ENCODE data around the gene CD6. TPM values are rescaled to one million over a fixed set of nuclear protein-coding genes. Genes with fewer than 3 reads are reported as not detected.

Gene CD6
- polyA plus RNA-seq, 6 donors from 2014 or later: 6.4 to 25.2 (median 10.8) TPM

GRCh38 chr11:60938500-60938899 is 33.0 kb upstream of the CD6 start:
- H3K4me1 Mint-ChIP-seq: peaks cover 27 to 52% (median 32%) of the 10 kb centered on the region in 3 donors
- H3K27me3 Mint-ChIP-seq: no peaks in the 10 kb centered on the region
- H3K4me3 Mint-ChIP-seq: no peak overlapping the region

GRCh38 chr11:60939301-60939700 is 32.2 kb upstream of the CD6 start:
- no peak for DNase-seq
- peaks cover 0 to 2% (median 0%) of the 10 kb centered on the region in 7 donors for H3K9me3 Mint-ChIP-seq
- peak overlapping the region in 1 of 8 donors; percentile 23 for H3K4me3 Mint-ChIP-seq
- H3K27ac Mint-ChIP-seq: peak overlapping the region in 1 of 6 donors; percentile 42
- no peaks in the 10 kb centered on the region for H3K27me3 Mint-ChIP-seq
- H3K36me3 Mint-ChIP-seq: peaks cover 9 to 31% of the 10 kb centered on the region in 2 donors
- peaks cover 24 to 51% (median 33%) of the 10 kb centered on the region in 3 donors for H3K4me1 Mint-ChIP-seq
- ATAC-seq (ENCODE audit: low read depth in 2 of 2): no peak

More at GRCh38 chr11:60938500-60938899, 33.0 kb upstream of the CD6 start:
- no peak for DNase-seq
- peaks cover 9 to 26% of the 10 kb centered on the region in 2 donors for H3K36me3 Mint-ChIP-seq
- peak overlapping the region in 2 of 6 donors; percentile 37 to 86 for H3K27ac Mint-ChIP-seq
- H3K9me3 Mint-ChIP-seq: peaks cover 0 to 2% (median 0%) of the 10 kb centered on the region in 7 donors
- ATAC-seq (ENCODE audit: low read depth in 2 of 2): no peak

GRCh38 chr11:60939855-60940254 is 31.6 kb upstream of the CD6 start:
- no peaks in the 10 kb centered on the region for H3K27me3 Mint-ChIP-seq
- H3K4me3 Mint-ChIP-seq: no peak overlapping the region
- H3K4me1 Mint-ChIP-seq: peaks cover 26 to 51% (median 39%) of the 10 kb centered on the region in 3 donors
- no peak overlapping the region for H3K27ac Mint-ChIP-seq
- peaks cover 0 to 2% (median 0%) of the 10 kb centered on the region in 7 donors for H3K9me3 Mint-ChIP-seq
- H3K36me3 Mint-ChIP-seq: peaks cover 9 to 36% of the 10 kb centered on the region in 2 donors
- DNase-seq: no peak
- no peak for ATAC-seq (ENCODE audit: low read depth in 2 of 2)

GRCh38 chr11:60941371-60942119 is 29.9 kb upstream of the CD6 start:
- peak overlapping the region in 1 of 8 donors; percentile 28 for H3K4me3 Mint-ChIP-seq
- H3K36me3 Mint-ChIP-seq: peaks cover 9 to 53% of the 10 kb centered on the region in 2 donors
- peak in 1 of 2 donors; percentile 40 for ATAC-seq (ENCODE audit: low read depth in 2 of 2)
- H3K4me1 Mint-ChIP-seq: peaks cover 39 to 60% (median 56%) of the 10 kb centered on the region in 3 donors
- peak overlapping the region; percentile 20 to 87 (median 81) for H3K27ac Mint-ChIP-seq
- DNase-seq: no peak
- H3K27me3 Mint-ChIP-seq: no peaks in the 10 kb centered on the region
- H3K9me3 Mint-ChIP-seq: peaks cover 0 to 2% (median 0%) of the 10 kb centered on the region in 7 donors

- peaks cover 9 to 54% of the 10 kb centered on the region in 2 donors for H3K36me3 Mint-ChIP-seq
- H3K9me3 Mint-ChIP-seq: peaks cover 0 to 2% (median 0%) of the 10 kb centered on the region in 7 donors
- no peak overlapping the region for H3K4me3 Mint-ChIP-seq
- H3K27ac Mint-ChIP-seq: peak overlapping the region in 4 of 6 donors; percentile 37 to 92 (median 77)
- DNase-seq: no peak
- no peaks in the 10 kb centered on the region for H3K27me3 Mint-ChIP-seq
- no peak for ATAC-seq (ENCODE audit: low read depth in 2 of 2)
- H3K4me1 Mint-ChIP-seq: peaks cover 39 to 60% (median 59%) of the 10 kb centered on the region in 3 donors
These were observed 29.3 kb upstream of the CD6 start for GRCh38 chr11:60942219-60942618.

- H3K27me3 Mint-ChIP-seq: no peaks in the 10 kb centered on the region
- peak overlapping the region in 1 of 6 donors; percentile 92 for H3K27ac Mint-ChIP-seq
- ATAC-seq (ENCODE audit: low read depth in 2 of 2) (no peak), DNase-seq (no peak)
- peaks cover 39 to 67% (median 57%) of the 10 kb centered on the region in 3 donors for H3K4me1 Mint-ChIP-seq
- H3K4me3 Mint-ChIP-seq: peak overlapping the region in 1 of 8 donors; percentile 12
- peaks cover 0 to 2% (median 0%) of the 10 kb centered on the region in 7 donors for H3K9me3 Mint-ChIP-seq
- H3K36me3 Mint-ChIP-seq: peaks cover 9 to 52% of the 10 kb centered on the region in 2 donors
These were observed 28.4 kb upstream of the CD6 start for GRCh38 chr11:60942970-60943565.

GRCh38 chr11:60944490-60945294 is 26.8 kb upstream of the CD6 start:
- Mint-ChIP-seq H3K27ac (peak overlapping the region in 2 of 6 donors; percentile 15 to 41), H3K36me3 (peaks cover 5 to 40% of the 10 kb centered on the region in 2 donors), H3K4me3 (peak overlapping the region in 2 of 8 donors; percentile 42 to 55), H3K27me3 (no peaks in the 10 kb centered on the region), H3K4me1 (peaks cover 55 to 80% (median 60%) of the 10 kb centered on the region in 3 donors), H3K9me3 (no peaks in the 10 kb centered on the region)
- DNase-seq (no peak), ATAC-seq (ENCODE audit: low read depth in 2 of 2) (peak; percentile 28 to 30)

- peak overlapping the region in 2 of 6 donors; percentile 15 to 41 for H3K27ac Mint-ChIP-seq
- H3K4me3 Mint-ChIP-seq: no peak overlapping the region
- ATAC-seq (ENCODE audit: low read depth in 2 of 2) (no peak), DNase-seq (no peak)
- H3K36me3 Mint-ChIP-seq: peaks cover 5 to 40% of the 10 kb centered on the region in 2 donors
- no peaks in the 10 kb centered on the region for H3K27me3 Mint-ChIP-seq
- peaks cover 59 to 86% (median 66%) of the 10 kb centered on the region in 3 donors for H3K4me1 Mint-ChIP-seq
- H3K9me3 Mint-ChIP-seq: no peaks in the 10 kb centered on the region
These were observed 26.2 kb upstream of the CD6 start for GRCh38 chr11:60945295-60945667.

- ATAC-seq (ENCODE audit: low read depth in 2 of 2) (no peak), DNase-seq (no peak)
- Mint-ChIP-seq H3K27ac (peak overlapping the region in 3 of 6 donors; percentile 44 to 76 (median 76)), H3K9me3 (no peaks in the 10 kb centered on the region), H3K27me3 (no peaks in the 10 kb centered on the region), H3K4me3 (no peak overlapping the region), H3K4me1 (peaks cover 52 to 80% (median 67%) of the 10 kb centered on the region in 3 donors), H3K36me3 (peaks cover 0 to 29% of the 10 kb centered on the region in 2 donors)
These were observed 24.7 kb upstream of the CD6 start for GRCh38 chr11:60946601-60947264.

- DNase-seq: no peak
- Mint-ChIP-seq H3K36me3 (peaks cover 0 to 28% of the 10 kb centered on the region in 2 donors), H3K4me1 (peaks cover 53 to 77% (median 67%) of the 10 kb centered on the region in 3 donors), H3K27ac (peak overlapping the region in 2 of 6 donors; percentile 4 to 76), H3K4me3 (peak overlapping the region in 2 of 8 donors; percentile 35 to 88), H3K9me3 (no peaks in the 10 kb centered on the region), H3K27me3 (no peaks in the 10 kb centered on the region)
- no peak for ATAC-seq (ENCODE audit: low read depth in 2 of 2)
These were observed 23.8 kb upstream of the CD6 start for GRCh38 chr11:60947700-60948099.

- peaks cover 58 to 77% (median 70%) of the 10 kb centered on the region in 3 donors for H3K4me1 Mint-ChIP-seq
- no peak for DNase-seq
- H3K9me3 Mint-ChIP-seq: no peaks in the 10 kb centered on the region
- ATAC-seq (ENCODE audit: low read depth in 2 of 2): no peak
- H3K27ac Mint-ChIP-seq: peak overlapping the region in 1 of 6 donors; percentile 67
- H3K27me3 Mint-ChIP-seq: no peaks in the 10 kb centered on the region
- peaks cover 0 to 28% of the 10 kb centered on the region in 2 donors for H3K36me3 Mint-ChIP-seq
- H3K4me3 Mint-ChIP-seq: peak overlapping the region in 7 of 8 donors; percentile 66 to 96 (median 79)
These were observed 23.2 kb upstream of the CD6 start for GRCh38 chr11:60948250-60948649.

GRCh38 chr11:60950024-60950423 is 21.5 kb upstream of the CD6 start:
- H3K27me3 Mint-ChIP-seq: no peaks in the 10 kb centered on the region
- peak overlapping the region; percentile 82 to 96 (median 90) for H3K4me3 Mint-ChIP-seq
- peak overlapping the region; percentile 33 to 97 (median 76) for H3K27ac Mint-ChIP-seq
- ATAC-seq (ENCODE audit: low read depth in 2 of 2) (no peak), DNase-seq (no peak)
- H3K9me3 Mint-ChIP-seq: no peaks in the 10 kb centered on the region
- peaks cover 59 to 78% (median 71%) of the 10 kb centered on the region in 3 donors for H3K4me1 Mint-ChIP-seq
- H3K36me3 Mint-ChIP-seq: peaks cover 0 to 16% of the 10 kb centered on the region in 2 donors
